Activated CD8-positive, alpha-beta memory T cell treated with anti-CD3 and anti-CD28 coated beads, Interleukin-2, amount 50 U/mL, for 1 hour (primary cell): ENCODE measurements around the gene SMPD4.
"Not testable (repeated sequence)": the region's sequence is repeated elsewhere in the genome, so short reads cannot be mapped to it uniquely, and the experiment has no call there.

ENCODE experiments used
- DNase-seq: peaks from one replicate; pipeline ENCODE4 v3.0.0-alpha.2; 2020; ENCODE audit errors: extremely low read depth

The SMPD4 gene

GRCh38 chr2:130186391-130186790, 5.0 kb upstream of the SMPD4 start:
- DNase-seq: no peak

GRCh38 chr2:130185896-130186295, 4.5 kb upstream of the SMPD4 start:
- no peak for DNase-seq

GRCh38 chr2:130185436-130185835, 4.0 kb upstream of the SMPD4 start:
- no peak for DNase-seq

DNA sequence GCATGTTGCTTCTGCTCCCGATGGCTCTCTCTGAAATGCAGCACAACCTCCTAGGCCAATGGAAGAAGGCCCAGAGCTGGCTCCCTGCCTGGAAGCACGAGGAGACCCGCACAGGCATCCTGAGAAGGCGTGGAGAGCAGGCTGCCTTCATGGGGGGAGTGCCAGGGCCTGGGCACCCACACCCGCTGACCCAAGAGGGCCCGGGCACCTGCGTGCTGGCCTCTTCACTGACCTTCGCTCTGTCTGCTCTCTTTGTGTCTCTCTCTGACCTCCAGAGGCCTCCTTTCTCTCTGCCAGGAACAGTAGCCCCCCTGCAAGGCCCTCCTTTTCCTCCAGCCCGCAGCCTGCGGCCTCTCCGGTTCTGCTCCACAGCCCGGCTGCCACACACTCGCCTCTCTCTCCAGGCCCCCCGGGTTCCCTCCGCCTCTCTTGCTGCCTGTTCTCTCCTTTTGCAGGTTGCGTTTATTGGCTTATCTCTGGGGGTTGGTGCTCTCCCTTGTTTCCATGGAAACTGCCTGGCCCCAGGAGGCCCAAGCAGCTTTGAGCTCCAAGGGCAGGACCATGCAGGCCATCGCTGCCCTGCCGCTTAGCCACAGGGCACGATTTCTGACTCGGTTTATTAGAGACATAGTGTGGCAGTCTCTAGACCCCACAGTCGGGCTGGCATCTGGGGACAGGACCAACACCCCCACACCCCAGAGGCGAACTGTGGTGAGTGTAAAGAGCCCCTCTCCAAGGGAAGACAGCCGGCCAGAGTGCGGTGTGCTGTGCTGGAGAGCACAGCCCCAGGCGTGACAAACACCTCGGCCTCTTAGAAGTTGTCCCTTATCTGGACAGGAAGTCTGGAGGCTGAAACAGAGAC, 2.3 kb upstream of the SMPD4 start:
- no peak for DNase-seq

- DNase-seq: not testable (repeated sequence)
These were observed 1.6 kb upstream of the SMPD4 start for GRCh38 chr2:130182826-130183511.

- peak; percentile 53 for DNase-seq
These were observed 679 bp upstream of the SMPD4 start, which contains the start of gene MZT2B for GRCh38 chr2:130181880-130182682. Gene MZT2B (plus strand): TSS chr2:130182262. CDS start chr2:130182283, 21 bp downstream.

DNA sequence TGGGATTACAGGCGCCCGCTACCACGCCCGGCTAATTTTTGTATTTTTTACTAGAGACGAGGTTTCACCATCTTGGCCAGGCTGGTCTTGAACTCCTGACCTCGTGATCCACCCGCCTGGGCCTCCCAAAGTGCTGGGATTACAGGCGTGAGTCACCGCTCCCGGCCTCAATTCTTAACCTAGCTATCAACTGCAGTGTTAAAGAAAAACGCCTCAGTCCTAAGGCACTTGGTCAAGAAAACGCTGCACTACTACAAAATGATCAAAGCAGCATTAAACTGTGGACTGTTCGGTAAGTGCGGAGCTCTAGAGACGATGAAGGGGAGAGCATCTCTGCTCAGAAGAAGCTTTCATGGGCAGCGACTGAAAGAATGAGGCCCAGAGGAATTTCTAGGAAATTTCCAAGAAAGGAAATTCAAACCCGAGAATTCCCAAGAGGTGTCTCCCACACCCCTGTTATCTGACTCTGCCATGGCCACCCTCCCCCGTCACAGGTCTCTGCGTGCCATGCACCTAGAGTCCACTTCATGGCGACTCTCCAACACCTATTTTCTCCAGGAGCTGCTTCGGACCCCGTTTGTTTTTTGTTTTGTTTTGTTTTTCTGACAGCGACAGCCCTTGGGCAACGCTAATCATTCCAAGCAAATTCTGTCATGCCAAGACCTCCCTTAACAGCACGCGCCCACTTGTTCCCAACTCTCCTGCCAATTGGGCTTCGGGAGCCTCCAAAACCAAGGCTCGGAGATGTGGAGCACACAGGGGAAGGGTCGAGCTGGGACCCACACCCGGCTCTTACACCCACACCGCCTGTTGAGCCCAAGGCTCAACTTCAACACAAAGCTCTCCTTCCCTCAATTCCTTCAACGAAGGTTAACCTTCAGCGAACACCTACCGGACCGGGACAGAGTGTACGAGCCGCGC, 738 bp downstream of the SMPD4 start:
- not testable (repeated sequence) for DNase-seq

- DNase-seq: not testable (repeated sequence)
These were observed 6.5 kb downstream of the SMPD4 start for GRCh38 chr2:130174866-130175265.

DNA sequence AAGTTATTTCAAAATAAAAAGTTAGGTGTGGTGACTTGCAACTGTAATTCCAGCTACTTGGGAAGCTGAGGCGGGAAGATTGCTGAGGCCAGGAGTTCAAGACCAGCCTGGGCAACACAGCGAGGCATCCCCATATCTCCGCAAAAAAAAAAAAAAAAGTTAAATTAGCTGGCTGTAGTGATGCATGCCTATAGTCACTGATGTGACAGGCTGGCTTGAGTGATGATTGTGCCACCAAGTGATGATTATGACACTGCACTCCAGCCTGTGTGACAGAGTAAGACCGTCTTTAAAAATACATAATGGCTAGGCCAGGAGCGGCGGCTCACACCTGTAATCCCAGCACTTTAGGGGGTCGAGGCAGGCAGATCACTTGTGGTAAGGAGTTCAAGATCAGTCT, 11.5 kb downstream of the SMPD4 start:
- DNase-seq: no peak

GRCh38 chr2:130169163-130169562, 12.2 kb downstream of the SMPD4 start:
- not testable (repeated sequence) for DNase-seq

GRCh38 chr2:130166611-130167010, 14.8 kb downstream of the SMPD4 start:
- DNase-seq: not testable (repeated sequence)

- no peak for DNase-seq
These were observed 15.9 kb downstream of the SMPD4 start for GRCh38 chr2:130165293-130166016.

DNA sequence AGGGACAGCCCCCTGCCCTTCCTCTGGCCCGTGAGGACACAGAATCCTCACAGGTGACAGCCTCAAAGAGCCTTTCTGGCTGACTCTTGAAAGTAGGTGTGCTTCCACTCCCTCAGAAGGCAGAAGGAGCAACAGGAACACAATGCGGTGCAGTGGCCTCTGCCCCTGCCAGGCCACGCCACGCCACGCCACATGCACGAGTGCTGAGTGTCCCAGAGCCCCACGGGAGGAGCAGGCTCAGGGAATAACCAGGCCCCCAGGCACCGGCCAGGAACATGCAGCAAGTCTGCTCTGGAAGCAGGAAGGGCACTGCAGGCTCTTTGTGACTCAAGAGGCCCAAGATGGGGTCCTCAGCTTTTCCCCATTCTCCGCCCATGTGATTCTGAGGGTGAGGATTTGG, 18.4 kb downstream of the SMPD4 start:
- no peak for DNase-seq

GRCh38 chr2:130162486-130162885, 18.9 kb downstream of the SMPD4 start:
- DNase-seq: not testable (repeated sequence)

- DNase-seq: not testable (repeated sequence)
These were observed 20.3 kb downstream of the SMPD4 start for GRCh38 chr2:130160838-130161705.

DNA sequence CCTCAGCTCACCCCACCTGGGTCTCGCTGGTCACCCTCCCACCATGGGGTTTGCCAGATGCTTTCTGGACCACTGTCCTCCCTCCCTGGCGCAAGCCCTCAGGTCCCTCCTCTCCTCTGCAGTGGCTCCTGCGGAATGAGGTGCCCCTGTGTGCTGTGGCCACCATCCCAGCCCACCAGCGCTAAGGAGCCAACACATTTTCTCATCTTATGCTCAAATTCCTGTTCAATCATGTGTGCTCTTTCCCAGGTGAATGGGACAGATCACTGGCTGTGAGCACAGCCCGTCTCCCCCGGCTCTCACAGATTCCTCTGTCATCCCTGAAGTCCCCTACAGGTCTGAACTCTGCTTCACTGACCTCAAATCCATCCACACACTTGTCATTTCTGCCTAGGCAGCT, 21.3 kb downstream of the SMPD4 start:
- no peak for DNase-seq

- not testable (repeated sequence) for DNase-seq
These were observed 22.0 kb downstream of the SMPD4 start for GRCh38 chr2:130159376-130159775.

- no peak for DNase-seq
These were observed 22.8 kb downstream of the SMPD4 start for GRCh38 chr2:130158631-130159030.

- DNase-seq: not testable (repeated sequence)
These were observed 23.4 kb downstream of the SMPD4 start for GRCh38 chr2:130157825-130158514.
